Superior temporal gyrus (tissue), 1 donor: ENCODE results near the gene DOHH.

Experiments used
- DNase-seq: peaks from one replicate; pipeline ENCODE4 v3.0.0-alpha.2; 2016; ENCODE audit errors: extremely low spot score

Gene DOHH

GRCh38 chr19:3441986-3442329, 58.5 kb downstream of the DOHH start:
- DNase-seq = no peak

GRCh38 chr19:3441089-3441985, 59.1 kb downstream of the DOHH start:
- DNase-seq = no peak
